ENCODE results near the gene MICAL1. TPM values are rescaled to one million over a fixed set of nuclear protein-coding genes. Genes with fewer than 3 reads are reported as not detected.
A peak's percentile ranks its signal among the peaks of the same experiment; 100 is the strongest.

The MICAL1 gene
- total and polyA plus RNA-seq, 2 donors (not counting 1 experiment from before 2014, with no cell fraction given) = 202 to 319 TPM

- H3K27ac ChIP-seq (ENCODE audit: low read length in 2 of 2) = peak overlapping the region; percentile 37 to 81
- ChIA-PET CTCF (interaction anchor here (1.1 to 5.5 kb wide), 4 partner anchors 21 to 96 kb away, joined by 3 to 42 read pairs (median 8); partner anchors contain the start of genes MICAL1, PPIL6 and SMPD2), POLR2A (interaction anchor here (0.7 to 1.7 kb wide), 5 partner anchors 19 to 38 kb away, joined by 3 to 8 read pairs (median 5); partner anchors contain the start of genes PPIL6 and SMPD2)
- Mint-ChIP-seq H3K4me3 (peak overlapping the region; percentile 86), H3K27me3 (no peaks in the 10 kb centered on the region), H3K9me3 (ENCODE audit: insufficient read depth) (no peaks in the 10 kb centered on the region), H3K4me1 (peaks cover 75% of the 10 kb centered on the region), H3K27ac (peak overlapping the region; percentile 84)
- 100% methylated on average over 2 of the region's 5 CpGs for WGBS (ENCODE audit: insufficient coverage)
- peaks cover 56 to 68% of the 10 kb centered on the region in 2 donors for H3K4me1 ChIP-seq (ENCODE audit: control insufficient read depth in 2 of 2, insufficient read depth in 2 of 2, low read length in 2 of 2)
- peak; percentile 44 for DNase-seq
- H3K79me2 ChIP-seq (ENCODE audit: control insufficient read depth, insufficient read depth, low read length) = peaks cover 78% of the 10 kb centered on the region
- peak overlapping the region; percentile 91 for H3K4me2 ChIP-seq (replicated peaks; ENCODE audit: low read depth, low read length, poor library complexity, severe bottlenecking)
- no peaks in the 10 kb centered on the region for H3K27me3 ChIP-seq (replicated peaks in 1 of 4; ENCODE audit: control extremely low read depth in 1 of 4, control insufficient read depth in 3 of 4, insufficient read depth in 4 of 4, low read length in 3 of 4)
- no peaks in the 10 kb centered on the region for H3K9me3 ChIP-seq (ENCODE audit: control extremely low read depth in 1 of 3, control insufficient read depth in 2 of 3, insufficient read depth in 1 of 3, low read length in 2 of 3)
- peaks cover 6 to 51% of the 10 kb centered on the region in 2 experiments for H3K36me3 ChIP-seq (replicated peaks in 1 of 2; ENCODE audit: control extremely low read depth in 1 of 2, control insufficient read depth in 1 of 2, extremely low read depth in 1 of 2, insufficient read depth in 2 of 2, low read length in 1 of 2)
- TF ChIP-seq, protein P1, sequence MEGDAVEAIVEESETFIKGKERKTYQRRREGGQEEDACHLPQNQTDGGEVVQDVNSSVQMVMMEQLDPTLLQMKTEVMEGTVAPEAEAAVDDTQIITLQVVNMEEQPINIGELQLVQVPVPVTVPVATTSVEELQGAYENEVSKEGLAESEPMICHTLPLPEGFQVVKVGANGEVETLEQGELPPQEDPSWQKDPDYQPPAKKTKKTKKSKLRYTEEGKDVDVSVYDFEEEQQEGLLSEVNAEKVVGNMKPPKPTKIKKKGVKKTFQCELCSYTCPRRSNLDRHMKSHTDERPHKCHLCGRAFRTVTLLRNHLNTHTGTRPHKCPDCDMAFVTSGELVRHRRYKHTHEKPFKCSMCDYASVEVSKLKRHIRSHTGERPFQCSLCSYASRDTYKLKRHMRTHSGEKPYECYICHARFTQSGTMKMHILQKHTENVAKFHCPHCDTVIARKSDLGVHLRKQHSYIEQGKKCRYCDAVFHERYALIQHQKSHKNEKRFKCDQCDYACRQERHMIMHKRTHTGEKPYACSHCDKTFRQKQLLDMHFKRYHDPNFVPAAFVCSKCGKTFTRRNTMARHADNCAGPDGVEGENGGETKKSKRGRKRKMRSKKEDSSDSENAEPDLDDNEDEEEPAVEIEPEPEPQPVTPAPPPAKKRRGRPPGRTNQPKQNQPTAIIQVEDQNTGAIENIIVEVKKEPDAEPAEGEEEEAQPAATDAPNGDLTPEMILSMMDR (IDR thresholded peaks at IDR 0.05) = no peak
- no peak for TF ChIP-seq EZH2 (IDR thresholded peaks at IDR 0.05; ENCODE audit: borderline replicate concordance, insufficient read depth, low read depth, low read length, poor library complexity, severe bottlenecking)
- peak overlapping the region; percentile 4 to 92 (median 47) for H3K4me3 ChIP-seq (ENCODE audit: control extremely low read depth in 1 of 5, extremely low read depth in 1 of 5, insufficient read depth in 1 of 5, low read depth in 2 of 5, low read length in 4 of 5)
- ATAC-seq (ENCODE audit: low read depth) = no peak
- peaks cover 8% of the 10 kb centered on the region for H4K20me1 ChIP-seq (ENCODE audit: control insufficient read depth, insufficient read depth, low read length, poor library complexity, severe bottlenecking)
- H3K9ac ChIP-seq (ENCODE audit: low read length) = peak overlapping the region; percentile 68
- no peak overlapping the region for H2AFZ ChIP-seq (ENCODE audit: insufficient read depth, low read depth, low read length, poor library complexity, severe bottlenecking)
- intact Hi-C loops (cut with micrococcal nuclease) = no loop called here
Measured at GRCh38 chr6:109478841-109479624, 23.5 kb upstream of the MICAL1 start.

Data from B cell (primary cell).